Tibial artery (tissue), 4 donors: ENCODE results near the gene MAP2K5.

Experiments used
- DNase-seq, 2 donors: peaks; one replicate each; pipeline ENCODE4 v3.0.0-alpha.2; 2019
- H3K27ac ChIP-seq, 2 donors: fragments of 200-600 bp; sonication (generic) in 1 of 2; 1 replicate in 1 of 2; 2 replicates in 1 of 2; pipeline ENCODE4 v1.5.1; 2018 to 2019; ENCODE audit warnings: mild to moderate bottlenecking in 1 of 2
- H3K27me3 ChIP-seq, 2 donors: fragments of 200-600 bp; sonication (generic) in 1 of 2; one replicate each; pipeline versions ENCODE4 v1.5.1 to v1.6.0; 2016 to 2019
- H3K36me3 ChIP-seq, 3 donors: fragments of 200-600 bp; sonication (generic) in 2 of 3; one replicate each; pipeline ENCODE4 v1.5.1; 2016 to 2019; ENCODE audit warnings: mild to moderate bottlenecking in 2 of 3
- H3K4me1 ChIP-seq, 4 donors: fragments of 200-600 bp; sonication (generic) in 2 of 4; 1 replicate in 3 of 4; 2 replicates in 1 of 4; pipeline ENCODE4 v1.5.1; 2016 to 2019
- H3K4me3 ChIP-seq, 2 donors: fragments of 200-600 bp; sonication (generic) in 1 of 2; 1 replicate in 1 of 2; 2 replicates in 1 of 2; pipeline ENCODE4 v1.5.1; 2018 to 2019; ENCODE audit warnings: mild to moderate bottlenecking in 2 of 2
- H3K9me3 ChIP-seq, 3 donors: fragments of 200-600 bp; sonication (generic) in 1 of 3; one replicate each; pipeline ENCODE4 v1.5.1; 2016 to 2019
- intact Hi-C: fragments of 100-400 bp; cut with DNase I; formaldehyde crosslinking; loops from one replicate; pipeline ENCODE4 v1.15.0; 2023; ENCODE audit warnings: low total_unique reads
- TF ChIP-seq, protein P1 (sequence below), 2 experiments: fragments of 200-600 bp in 1 of 2; fragments of 450-650 bp in 1 of 2; IDR thresholded peaks; one replicate each; pipeline ENCODE4 v1.5.1; 2017 to 2019; ENCODE audit warnings: antibody characterized with exemption in 2 of 2, mild to moderate bottlenecking in 1 of 2, moderate library complexity in 1 of 2

Gene MAP2K5

DNA sequence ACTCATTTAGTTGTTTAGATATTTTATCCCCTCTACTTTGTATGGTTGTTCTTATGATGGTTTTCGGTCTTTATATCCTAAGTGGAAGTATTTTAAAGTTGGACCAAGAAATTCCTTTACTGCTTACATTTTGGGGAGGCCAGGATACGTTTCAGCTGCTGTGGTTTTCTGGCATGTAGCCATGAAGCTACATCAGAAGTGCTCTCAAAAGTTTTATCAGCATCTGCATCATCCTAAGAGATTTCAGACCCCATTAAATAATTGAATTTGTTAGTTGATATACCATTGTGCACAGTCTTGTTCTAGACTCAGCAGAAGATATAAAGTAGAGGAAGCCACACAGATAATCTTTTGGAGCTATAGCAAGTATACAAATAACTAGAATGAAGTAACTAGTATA, 232.7 kb downstream of the MAP2K5 start:
- TF ChIP-seq, protein P1, sequence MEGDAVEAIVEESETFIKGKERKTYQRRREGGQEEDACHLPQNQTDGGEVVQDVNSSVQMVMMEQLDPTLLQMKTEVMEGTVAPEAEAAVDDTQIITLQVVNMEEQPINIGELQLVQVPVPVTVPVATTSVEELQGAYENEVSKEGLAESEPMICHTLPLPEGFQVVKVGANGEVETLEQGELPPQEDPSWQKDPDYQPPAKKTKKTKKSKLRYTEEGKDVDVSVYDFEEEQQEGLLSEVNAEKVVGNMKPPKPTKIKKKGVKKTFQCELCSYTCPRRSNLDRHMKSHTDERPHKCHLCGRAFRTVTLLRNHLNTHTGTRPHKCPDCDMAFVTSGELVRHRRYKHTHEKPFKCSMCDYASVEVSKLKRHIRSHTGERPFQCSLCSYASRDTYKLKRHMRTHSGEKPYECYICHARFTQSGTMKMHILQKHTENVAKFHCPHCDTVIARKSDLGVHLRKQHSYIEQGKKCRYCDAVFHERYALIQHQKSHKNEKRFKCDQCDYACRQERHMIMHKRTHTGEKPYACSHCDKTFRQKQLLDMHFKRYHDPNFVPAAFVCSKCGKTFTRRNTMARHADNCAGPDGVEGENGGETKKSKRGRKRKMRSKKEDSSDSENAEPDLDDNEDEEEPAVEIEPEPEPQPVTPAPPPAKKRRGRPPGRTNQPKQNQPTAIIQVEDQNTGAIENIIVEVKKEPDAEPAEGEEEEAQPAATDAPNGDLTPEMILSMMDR (IDR thresholded peaks at IDR 0.05), result no peak
- Histone ChIP-seq H3K36me3 (peaks cover 0 to 20% (median 0%) of the 10 kb centered on the region in 3 donors), H3K4me1 (no peaks in the 10 kb centered on the region), H3K27me3 (no peaks in the 10 kb centered on the region), H3K9me3 (no peaks in the 10 kb centered on the region), H3K27ac (no peak overlapping the region), H3K4me3 (no peak overlapping the region)
- no peak for DNase-seq
- intact Hi-C loops, result no loop called here

DNA sequence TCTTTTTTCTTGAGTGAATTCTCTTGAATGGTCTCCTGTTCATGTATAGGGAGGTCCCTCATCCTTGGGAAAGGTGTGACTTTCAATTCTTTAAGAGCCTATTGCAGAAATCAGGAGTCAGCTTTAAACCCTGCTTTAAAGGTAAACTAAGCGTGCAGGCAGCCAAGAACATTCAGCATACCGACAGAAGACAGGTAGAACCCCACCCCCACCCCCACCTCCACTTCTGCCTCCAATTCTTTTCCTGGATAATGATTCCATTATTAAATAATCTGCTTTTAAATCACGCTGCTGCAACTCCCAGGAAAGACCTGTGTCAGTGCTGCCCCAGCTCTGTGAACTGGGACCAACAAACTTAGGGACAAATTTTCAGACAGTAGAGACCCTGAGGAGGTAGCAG, 233.5 kb downstream of the MAP2K5 start:
- Histone ChIP-seq H3K36me3 (peaks cover 0 to 17% (median 3%) of the 10 kb centered on the region in 3 donors), H3K4me3 (no peak overlapping the region), H3K27me3 (no peaks in the 10 kb centered on the region), H3K4me1 (no peaks in the 10 kb centered on the region), H3K9me3 (no peaks in the 10 kb centered on the region), H3K27ac (no peak overlapping the region)
- DNase-seq, result no peak
- TF ChIP-seq, protein P1 (IDR thresholded peaks at IDR 0.05), result no peak
- intact Hi-C loops, result no loop called here

DNA sequence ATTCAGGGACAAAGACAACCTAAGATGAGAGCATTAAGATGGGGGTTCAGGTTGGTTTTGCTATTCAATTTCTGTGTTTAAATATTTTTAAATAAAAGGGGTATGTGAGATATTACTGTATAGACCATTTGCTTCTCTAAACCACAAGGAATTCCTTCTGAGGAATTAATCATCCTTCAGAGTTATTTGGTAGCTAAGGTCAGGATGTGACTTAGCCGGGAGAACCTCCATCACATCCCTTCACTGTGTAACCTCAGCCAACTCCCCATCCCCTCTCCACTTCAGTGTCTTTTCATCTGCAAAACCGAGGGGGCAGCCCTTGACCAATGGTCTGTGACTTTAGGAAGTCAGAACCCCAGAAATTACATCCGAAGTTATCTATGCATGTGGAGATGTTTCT, 234.1 kb downstream of the MAP2K5 start:
- TF ChIP-seq, protein P1 (IDR thresholded peaks at IDR 0.05), result no peak
- no peaks in the 10 kb centered on the region for H3K27me3 ChIP-seq
- no peaks in the 10 kb centered on the region for H3K9me3 ChIP-seq
- no peak overlapping the region for H3K4me3 ChIP-seq
- intact Hi-C loops, result no loop called here
- DNase-seq, result no peak
- H3K4me1 ChIP-seq, result no peaks in the 10 kb centered on the region
- peaks cover 0 to 17% (median 3%) of the 10 kb centered on the region in 3 donors for H3K36me3 ChIP-seq
- no peak overlapping the region for H3K27ac ChIP-seq

DNA sequence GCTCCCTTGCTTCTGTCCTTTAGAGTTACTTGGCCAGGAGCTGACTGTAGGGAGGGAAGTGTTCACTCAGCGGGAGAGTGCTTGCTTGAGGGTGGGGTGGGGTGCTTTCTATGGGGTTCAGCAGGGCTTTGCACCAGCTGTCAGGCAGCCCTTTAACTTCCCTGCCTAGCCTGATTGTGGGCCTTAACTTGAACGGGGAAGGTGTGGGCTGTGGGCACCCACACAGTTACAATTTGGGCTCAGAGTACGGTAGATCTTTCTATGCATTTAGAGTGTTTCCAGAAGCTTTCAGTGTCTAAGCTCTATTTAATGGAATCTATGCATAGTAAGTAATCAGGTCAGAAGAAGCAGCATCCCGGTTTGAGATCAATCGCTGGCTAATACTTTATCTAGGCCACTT, 234.6 kb downstream of the MAP2K5 start:
- Histone ChIP-seq H3K9me3 (no peaks in the 10 kb centered on the region), H3K27me3 (no peaks in the 10 kb centered on the region), H3K4me1 (no peaks in the 10 kb centered on the region), H3K4me3 (no peak overlapping the region), H3K36me3 (peaks cover 0 to 17% (median 3%) of the 10 kb centered on the region in 3 donors), H3K27ac (no peak overlapping the region)
- DNase-seq, result no peak
- intact Hi-C loops, result no loop called here
- TF ChIP-seq, protein P1 (IDR thresholded peaks at IDR 0.05), result no peak

DNA sequence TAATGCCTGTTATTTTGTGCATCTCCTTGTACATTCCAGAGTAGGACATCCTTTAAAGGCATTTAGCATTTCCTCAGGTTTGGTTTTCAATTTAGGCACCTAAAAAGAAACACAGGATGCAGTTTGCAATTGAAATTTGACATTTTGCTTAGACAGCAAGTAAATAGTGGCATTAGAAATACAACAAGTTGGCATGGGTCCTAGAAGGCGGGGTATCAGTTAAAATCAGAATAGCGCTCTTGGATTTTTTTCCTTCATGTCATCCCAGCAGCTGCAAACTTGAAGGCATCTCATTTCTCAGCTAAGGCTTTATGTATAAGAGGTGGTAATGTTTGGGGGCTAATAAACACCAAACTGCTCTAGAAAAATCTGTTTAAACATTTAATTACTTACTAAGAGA, 235.3 kb downstream of the MAP2K5 start:
- H3K4me1 ChIP-seq, result no peaks in the 10 kb centered on the region
- no peaks in the 10 kb centered on the region for H3K9me3 ChIP-seq
- H3K27me3 ChIP-seq, result no peaks in the 10 kb centered on the region
- peaks cover 2 to 24% (median 3%) of the 10 kb centered on the region in 3 donors for H3K36me3 ChIP-seq
- TF ChIP-seq, protein P1 (IDR thresholded peaks at IDR 0.05), result no peak
- no peak overlapping the region for H3K27ac ChIP-seq
- H3K4me3 ChIP-seq, result no peak overlapping the region
- intact Hi-C loops, result no loop called here
- DNase-seq, result no peak

DNA sequence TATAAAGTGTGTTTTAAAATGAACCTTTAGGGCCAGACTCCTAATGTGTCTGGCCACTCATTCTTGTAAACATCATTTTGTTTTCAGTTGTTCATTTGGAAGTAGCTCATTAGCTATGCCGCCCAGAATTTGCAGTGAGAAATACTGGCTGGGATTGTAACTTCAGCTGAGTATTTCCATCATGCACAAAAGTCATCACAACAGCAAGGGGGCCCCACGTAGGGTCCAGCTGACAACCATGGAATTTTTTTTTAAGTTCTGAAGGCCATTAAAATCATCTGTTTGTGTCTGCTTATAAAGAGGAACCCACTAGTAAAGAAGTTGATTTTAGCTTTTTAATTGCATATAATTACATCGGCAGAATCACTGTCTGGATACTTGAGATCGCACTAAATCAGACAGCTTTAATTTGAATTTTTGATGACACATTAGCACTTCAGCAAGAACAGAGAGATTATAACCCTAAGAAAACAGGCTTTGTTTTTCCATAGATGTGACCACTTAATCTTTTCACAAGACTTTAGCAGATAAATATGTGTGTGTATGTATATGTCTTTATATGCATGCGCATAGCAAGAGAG, 236.6 kb downstream of the MAP2K5 start:
- DNase-seq, result no peak
- Histone ChIP-seq H3K4me1 (no peaks in the 10 kb centered on the region), H3K9me3 (no peaks in the 10 kb centered on the region), H3K4me3 (no peak overlapping the region), H3K36me3 (peaks cover 10 to 30% (median 11%) of the 10 kb centered on the region in 3 donors), H3K27ac (no peak overlapping the region), H3K27me3 (no peaks in the 10 kb centered on the region)
- intact Hi-C loops, result no loop called here
- TF ChIP-seq, protein P1 (IDR thresholded peaks at IDR 0.05), result no peak
